Neural cell (in vitro differentiated cells): ENCODE measurements around the gene SCTR. TPM values are rescaled to one million over a fixed set of nuclear protein-coding genes. Genes with fewer than 3 reads are reported as not detected.

Source experiments
- H2AFZ ChIP-seq: fragments of 200-600, 300-800 bp; sonication (generic), shearing (Covaris generic); 2 replicates; pipeline ENCODE4 v1.6.0; 2014; ENCODE audit warnings: low read depth, mild to moderate bottlenecking, antibody characterized with exemption, low read length, moderate library complexity
- H3F3A ChIP-seq: fragments of 200-600 bp; shearing (Covaris generic); 2 replicates; pipeline ENCODE4 v1.6.1; 2016; ENCODE audit warnings: mild to moderate bottlenecking, moderate library complexity, mixed read lengths, antibody characterized with exemption, low read length; ENCODE audit not compliant: insufficient read depth, poor library complexity, severe bottlenecking
- H3K27ac ChIP-seq: fragments of 200-600, 300-800 bp; sonication (generic), shearing (Covaris generic); 2 replicates; pipeline ENCODE4 v1.5.1; 2014; ENCODE audit warnings: mild to moderate bottlenecking, low read length, moderate library complexity
- H3K27me3 ChIP-seq: fragments of 300-800, 200-600 bp; sonication (generic), shearing (Covaris generic); 2 replicates; pipeline ENCODE4 v1.6.0; 2014; ENCODE audit warnings: mild to moderate bottlenecking, low read depth, low read length, moderate library complexity; ENCODE audit not compliant: insufficient read depth
- H3K36me3 ChIP-seq: fragments of 300-800, 200-600 bp; sonication (generic), shearing (Covaris generic); 2 replicates; pipeline ENCODE4 v1.5.1; 2014; ENCODE audit warnings: mild to moderate bottlenecking, antibody characterized with exemption, low read length, moderate library complexity; ENCODE audit not compliant: insufficient read depth
- H3K4me2 ChIP-seq: fragments of 300-800, 200-600 bp; sonication (generic), shearing (Covaris generic); 2 replicates; pipeline ENCODE4 v1.6.0; 2014; ENCODE audit warnings: mild to moderate bottlenecking, low read length
- H3K4me3 ChIP-seq: fragments of 300-800, 200-600 bp; sonication (generic), shearing (Covaris generic); 2 replicates; pipeline ENCODE4 v1.5.1; 2014; ENCODE audit warnings: mild to moderate bottlenecking, low read length, moderate library complexity
- H3K79me2 ChIP-seq: fragments of 200-600 bp; shearing (Covaris generic); replicated peaks from 2 replicates; pipeline ENCODE4 v1.6.0; 2014; ENCODE audit warnings: mild to moderate bottlenecking, low read length, moderate library complexity; ENCODE audit not compliant: insufficient read depth
- H3K9ac ChIP-seq: fragments of 300-800, 200-600 bp; sonication (generic), shearing (Covaris generic); 2 replicates; pipeline ENCODE4 v1.6.1; 2016; ENCODE audit warnings: mild to moderate bottlenecking, low read length, mixed read lengths
- H3K9me2 ChIP-seq: fragments of 200-600 bp; shearing (Covaris generic); 2 replicates; pipeline ENCODE4 v1.6.1; 2016; ENCODE audit warnings: mild to moderate bottlenecking, low read length, mixed read lengths; ENCODE audit not compliant: insufficient read depth
- H3K9me3 ChIP-seq: fragments of 200-600, 300-800 bp; sonication (generic), shearing (Covaris generic); 2 replicates; pipeline ENCODE4 v1.6.1; 2016; ENCODE audit warnings: mild to moderate bottlenecking, mixed run types, low read length, moderate library complexity, mixed read lengths
- H4K20me1 ChIP-seq: fragments of 200-600 bp; shearing (Covaris generic); 2 replicates; pipeline ENCODE4 v1.6.1; 2016; ENCODE audit warnings: mild to moderate bottlenecking, mixed run types; ENCODE audit not compliant: insufficient read depth
- EP300 ChIP-seq: fragments of 450-650 bp; conservative IDR thresholded peaks from 2 replicates; pipeline ENCODE4 v1.6.1; 2014; ENCODE audit warnings: antibody characterized with exemption, mild to moderate bottlenecking, moderate library complexity; ENCODE audit not compliant: poor library complexity, severe bottlenecking
- EZH2 ChIP-seq: fragments of 200-600, 300-800 bp; shearing (Covaris generic), sonication (generic); IDR thresholded peaks from 2 replicates; pipeline ENCODE4 v1.6.1; 2014; ENCODE audit warnings: antibody characterized with exemption, low read length, borderline replicate concordance, mild to moderate bottlenecking; ENCODE audit not compliant: insufficient read depth, poor library complexity, severe bottlenecking
- MXI1 ChIP-seq: fragments of 450-650 bp; conservative IDR thresholded peaks from 2 replicates; pipeline ENCODE4 v1.6.1; 2014; ENCODE audit warnings: antibody characterized with exemption, mild to moderate bottlenecking; ENCODE audit not compliant: poor library complexity, severe bottlenecking
- POLR2AphosphoS5 ChIP-seq: IDR thresholded peaks from 2 replicates; pipeline ENCODE4 v1.6.1; 2012
- RAD21 ChIP-seq: fragments of 450-650 bp; conservative IDR thresholded peaks from 2 replicates; pipeline ENCODE4 v1.6.1; 2014; ENCODE audit warnings: antibody characterized with exemption, mild to moderate bottlenecking, moderate library complexity
- SMC3 ChIP-seq: fragments of 450-650 bp; conservative IDR thresholded peaks from 2 replicates; pipeline ENCODE4 v1.6.1; 2014; ENCODE audit warnings: antibody characterized with exemption, mild to moderate bottlenecking, moderate library complexity; ENCODE audit not compliant: poor library complexity
- TAF1 ChIP-seq: IDR thresholded peaks from 2 replicates; pipeline ENCODE4 v1.6.1; 2012; ENCODE audit warnings: low read depth
- polyA plus RNA-seq: library from polyadenylated mRNA; depleted of rRNA; stranded (reverse); fragments of >200 nt; gene quantifications from 2 replicates; pipeline ENCODE4 v1.2.3, GENCODE V29; 2014
- TF ChIP-seq, protein P1 (sequence below): fragments of 450-650 bp; IDR thresholded peaks from 2 replicates; pipeline ENCODE4 v1.5.1; 2014; ENCODE audit warnings: antibody characterized with exemption, mild to moderate bottlenecking, moderate library complexity; ENCODE audit not compliant: poor library complexity, severe bottlenecking
- TF ChIP-seq, protein P2 (sequence below): IDR thresholded peaks from 2 replicates; pipeline ENCODE4 v1.6.1; 2012; ENCODE audit warnings: borderline replicate concordance

Gene SCTR
- polyA plus RNA-seq, 1 donor from 2014 or later, result 0.12 TPM

DNA sequence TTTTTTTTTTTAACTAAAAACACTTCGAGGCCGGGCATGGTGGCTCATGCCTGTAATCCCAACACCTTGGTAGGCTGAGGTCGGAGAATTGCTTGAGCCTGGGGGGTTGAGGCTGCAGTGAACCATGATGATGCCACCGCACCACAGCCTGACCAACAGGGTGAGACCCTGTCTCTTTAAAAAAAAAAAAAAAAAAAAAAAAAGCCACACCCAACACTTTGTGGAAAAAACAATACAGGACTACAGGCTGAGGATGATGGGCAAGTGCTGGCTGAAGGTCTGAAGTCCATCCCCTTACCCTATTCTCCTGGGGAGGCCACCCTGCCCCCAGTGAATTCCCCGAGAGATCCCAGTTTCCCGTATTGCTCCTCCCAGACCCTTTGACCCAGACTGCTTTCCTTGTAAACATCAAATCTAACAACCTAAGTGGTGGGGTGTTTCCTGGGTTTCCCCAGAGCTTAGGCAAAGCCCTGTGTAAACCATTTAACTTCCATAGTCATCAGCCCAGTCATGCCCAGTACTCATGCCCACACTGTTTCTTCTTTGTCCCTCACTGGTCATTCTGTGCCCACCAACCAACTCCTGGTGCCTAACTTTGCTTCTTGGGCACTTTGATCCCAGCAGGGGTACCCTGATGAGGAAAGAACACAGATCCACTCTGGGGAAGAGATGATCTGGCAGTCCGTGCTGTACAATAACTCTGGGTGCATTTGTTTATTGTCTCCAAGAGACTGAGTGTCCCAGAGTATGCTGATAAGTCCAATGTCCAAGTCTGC lies 98.5 kb downstream of the SCTR start:
- no peaks in the 10 kb centered on the region for H3K9me2 ChIP-seq
- H3K36me3 ChIP-seq, result no peaks in the 10 kb centered on the region
- peaks cover 6% of the 10 kb centered on the region for H3K9me3 ChIP-seq
- H3K27ac ChIP-seq, result no peak overlapping the region
- TF ChIP-seq TAF1 (no peak), RAD21 (no peak), EP300 (no peak), EZH2 (no peak), SMC3 (no peak), MXI1 (no peak), POLR2AphosphoS5 (no peak)
- TF ChIP-seq, protein P1, sequence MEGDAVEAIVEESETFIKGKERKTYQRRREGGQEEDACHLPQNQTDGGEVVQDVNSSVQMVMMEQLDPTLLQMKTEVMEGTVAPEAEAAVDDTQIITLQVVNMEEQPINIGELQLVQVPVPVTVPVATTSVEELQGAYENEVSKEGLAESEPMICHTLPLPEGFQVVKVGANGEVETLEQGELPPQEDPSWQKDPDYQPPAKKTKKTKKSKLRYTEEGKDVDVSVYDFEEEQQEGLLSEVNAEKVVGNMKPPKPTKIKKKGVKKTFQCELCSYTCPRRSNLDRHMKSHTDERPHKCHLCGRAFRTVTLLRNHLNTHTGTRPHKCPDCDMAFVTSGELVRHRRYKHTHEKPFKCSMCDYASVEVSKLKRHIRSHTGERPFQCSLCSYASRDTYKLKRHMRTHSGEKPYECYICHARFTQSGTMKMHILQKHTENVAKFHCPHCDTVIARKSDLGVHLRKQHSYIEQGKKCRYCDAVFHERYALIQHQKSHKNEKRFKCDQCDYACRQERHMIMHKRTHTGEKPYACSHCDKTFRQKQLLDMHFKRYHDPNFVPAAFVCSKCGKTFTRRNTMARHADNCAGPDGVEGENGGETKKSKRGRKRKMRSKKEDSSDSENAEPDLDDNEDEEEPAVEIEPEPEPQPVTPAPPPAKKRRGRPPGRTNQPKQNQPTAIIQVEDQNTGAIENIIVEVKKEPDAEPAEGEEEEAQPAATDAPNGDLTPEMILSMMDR, result no peak
- TF ChIP-seq, protein P2, sequence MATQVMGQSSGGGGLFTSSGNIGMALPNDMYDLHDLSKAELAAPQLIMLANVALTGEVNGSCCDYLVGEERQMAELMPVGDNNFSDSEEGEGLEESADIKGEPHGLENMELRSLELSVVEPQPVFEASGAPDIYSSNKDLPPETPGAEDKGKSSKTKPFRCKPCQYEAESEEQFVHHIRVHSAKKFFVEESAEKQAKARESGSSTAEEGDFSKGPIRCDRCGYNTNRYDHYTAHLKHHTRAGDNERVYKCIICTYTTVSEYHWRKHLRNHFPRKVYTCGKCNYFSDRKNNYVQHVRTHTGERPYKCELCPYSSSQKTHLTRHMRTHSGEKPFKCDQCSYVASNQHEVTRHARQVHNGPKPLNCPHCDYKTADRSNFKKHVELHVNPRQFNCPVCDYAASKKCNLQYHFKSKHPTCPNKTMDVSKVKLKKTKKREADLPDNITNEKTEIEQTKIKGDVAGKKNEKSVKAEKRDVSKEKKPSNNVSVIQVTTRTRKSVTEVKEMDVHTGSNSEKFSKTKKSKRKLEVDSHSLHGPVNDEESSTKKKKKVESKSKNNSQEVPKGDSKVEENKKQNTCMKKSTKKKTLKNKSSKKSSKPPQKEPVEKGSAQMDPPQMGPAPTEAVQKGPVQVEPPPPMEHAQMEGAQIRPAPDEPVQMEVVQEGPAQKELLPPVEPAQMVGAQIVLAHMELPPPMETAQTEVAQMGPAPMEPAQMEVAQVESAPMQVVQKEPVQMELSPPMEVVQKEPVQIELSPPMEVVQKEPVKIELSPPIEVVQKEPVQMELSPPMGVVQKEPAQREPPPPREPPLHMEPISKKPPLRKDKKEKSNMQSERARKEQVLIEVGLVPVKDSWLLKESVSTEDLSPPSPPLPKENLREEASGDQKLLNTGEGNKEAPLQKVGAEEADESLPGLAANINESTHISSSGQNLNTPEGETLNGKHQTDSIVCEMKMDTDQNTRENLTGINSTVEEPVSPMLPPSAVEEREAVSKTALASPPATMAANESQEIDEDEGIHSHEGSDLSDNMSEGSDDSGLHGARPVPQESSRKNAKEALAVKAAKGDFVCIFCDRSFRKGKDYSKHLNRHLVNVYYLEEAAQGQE, result no peak
- H3K79me2 ChIP-seq, result no peaks in the 10 kb centered on the region
- no peak overlapping the region for H3K4me3 ChIP-seq
- H4K20me1 ChIP-seq, result no peaks in the 10 kb centered on the region
- no peak overlapping the region for H3K9ac ChIP-seq
- no peaks in the 10 kb centered on the region for H3F3A ChIP-seq
- peaks cover 10% of the 10 kb centered on the region for H3K27me3 ChIP-seq
- H2AFZ ChIP-seq, result no peak overlapping the region
- H3K4me2 ChIP-seq, result no peak overlapping the region

DNA sequence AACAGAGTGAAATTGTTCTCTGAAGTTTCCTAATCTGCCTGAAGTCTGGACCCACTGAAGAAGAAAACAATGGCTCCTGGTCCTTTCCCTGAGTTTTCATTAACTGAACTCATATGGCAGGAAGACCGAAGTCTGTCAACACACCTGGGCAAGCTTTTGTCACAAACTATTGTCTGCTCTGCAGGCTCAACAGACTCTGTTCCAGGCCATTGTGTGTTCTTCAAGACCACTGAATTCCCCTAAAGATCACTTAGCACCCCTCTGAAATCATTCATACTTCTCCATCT lies 99.2 kb downstream of the SCTR start:
- Histone ChIP-seq H3K27ac (no peak overlapping the region), H3K36me3 (no peaks in the 10 kb centered on the region), H3K79me2 (no peaks in the 10 kb centered on the region), H3K4me2 (no peak overlapping the region), H3K4me3 (no peak overlapping the region), H3K9me2 (no peaks in the 10 kb centered on the region), H2AFZ (no peak overlapping the region), H3K9me3 (peaks cover 6% of the 10 kb centered on the region), H4K20me1 (no peaks in the 10 kb centered on the region), H3K27me3 (peaks cover 5% of the 10 kb centered on the region), H3F3A (no peaks in the 10 kb centered on the region), H3K9ac (no peak overlapping the region)
- no peak for TF ChIP-seq EZH2
